GM21529 (cell line): ENCODE results near the gene WDR46.

Source experiments
- ATAC-seq: cut with Tn5 transposase; IDR thresholded peaks from one replicate; pipeline ENCODE4 v1.9.1; 2021; ENCODE audit not compliant: unreplicated experiment

Gene WDR46

DNA sequence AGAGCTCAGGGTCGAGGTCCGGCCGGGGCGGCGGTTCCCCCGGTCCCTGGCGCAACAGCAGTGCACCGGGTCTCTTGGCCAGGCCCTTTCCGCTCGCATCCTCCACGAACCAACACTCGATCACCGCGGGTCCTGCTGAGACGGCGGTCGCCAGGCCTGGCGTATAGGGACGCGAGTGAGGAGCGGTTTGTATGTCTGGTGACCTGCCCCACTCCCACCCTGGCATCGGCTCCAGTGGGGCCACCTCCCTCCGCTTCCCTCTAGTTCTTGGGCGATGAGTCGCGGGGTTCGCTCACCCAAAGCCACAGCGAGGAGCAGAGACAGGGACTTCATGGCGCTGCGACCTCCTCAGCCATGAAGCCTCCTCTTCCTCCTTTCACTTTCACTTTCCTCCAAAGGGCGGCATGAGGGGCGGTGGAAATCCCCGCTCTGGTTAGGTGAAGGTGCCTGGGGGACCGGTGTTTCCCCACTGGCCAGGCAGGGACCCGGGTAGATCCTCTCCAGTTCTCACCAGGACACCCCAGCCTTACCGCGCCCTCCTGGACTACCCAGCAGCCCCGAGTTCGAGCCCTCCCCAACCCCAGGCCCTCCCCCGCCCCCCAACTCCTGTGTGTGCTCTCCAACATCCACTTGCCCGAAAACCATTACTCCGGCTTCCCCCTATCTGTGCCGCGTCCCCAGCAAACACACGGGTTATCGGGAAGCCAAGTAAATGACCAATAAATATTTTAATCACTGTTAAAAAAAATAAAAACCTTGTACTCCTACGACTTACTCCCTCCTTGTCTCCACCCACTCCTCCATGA, 24.9 kb upstream of the WDR46 start, which contains the start of gene TAPBP:
Gene TAPBP, minus strand, starts transcription at position 370 of the 806 bp plus-strand sequence. Its CDS starts 37 bp downstream, at position 333.
- ATAC-seq: peak; percentile 38

- no peak for ATAC-seq
These were observed 24.2 kb upstream of the WDR46 start for GRCh38 chr6:33313105-33313708.

GRCh38 chr6:33312361-33313104, 23.5 kb upstream of the WDR46 start:
- ATAC-seq: no peak

DNA sequence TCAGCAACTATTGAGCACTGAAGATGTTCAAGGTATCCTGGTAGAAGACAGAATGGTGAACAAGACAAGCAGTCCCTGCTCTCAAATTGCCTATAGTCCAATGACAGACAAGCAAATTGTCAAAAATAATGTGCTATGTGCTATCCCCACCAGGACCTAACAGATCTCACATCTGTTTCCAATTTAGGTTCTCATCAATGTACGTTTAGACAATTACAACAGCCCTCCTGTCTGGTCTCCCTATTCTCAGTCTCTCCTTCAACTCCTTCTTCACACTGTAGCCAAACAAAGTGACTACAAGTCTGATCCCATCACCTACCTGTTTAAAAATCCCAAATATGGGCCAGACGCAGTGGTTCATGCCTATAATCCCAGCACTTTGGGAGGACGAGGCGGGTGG, 17.3 kb upstream of the WDR46 start:
- no peak for ATAC-seq

- no peak for ATAC-seq
These were observed 16.0 kb upstream of the WDR46 start for GRCh38 chr6:33305052-33305451.

DNA sequence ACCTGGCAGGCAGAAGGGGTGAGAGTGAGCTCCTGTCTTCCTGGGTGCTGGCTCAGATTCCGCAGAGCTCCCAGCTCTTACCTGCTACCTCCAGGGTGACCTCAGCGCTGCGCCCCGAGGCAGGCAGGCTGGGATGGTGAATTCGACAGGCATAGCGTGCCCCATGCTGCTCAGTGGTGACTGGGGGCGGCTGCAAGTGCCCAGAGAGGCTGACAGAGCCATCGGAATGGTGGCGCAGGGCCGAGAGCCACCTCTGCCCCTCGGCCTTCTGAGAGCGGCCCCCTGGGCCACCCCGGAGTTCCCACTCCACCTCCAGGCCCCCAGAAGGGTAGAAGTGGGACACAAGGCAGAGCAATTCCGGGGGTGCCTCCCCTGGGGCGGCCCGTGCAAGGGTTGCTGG, 15.2 kb upstream of the WDR46 start:
- no peak for ATAC-seq

- ATAC-seq: no peak
These were observed 12.8 kb upstream of the WDR46 start for GRCh38 chr6:33301877-33302276.

- peak; percentile 74 for ATAC-seq
These were observed 10.4 kb upstream of the WDR46 start for GRCh38 chr6:33299237-33299944.

GRCh38 chr6:33298773-33299236, 9.8 kb upstream of the WDR46 start, which contains the start of gene RGL2:
Gene RGL2, minus strand, starts transcription at chr6:33298942. Its CDS starts 332 bp downstream, at chr6:33298610.
- peak; percentile 37 for ATAC-seq

DNA sequence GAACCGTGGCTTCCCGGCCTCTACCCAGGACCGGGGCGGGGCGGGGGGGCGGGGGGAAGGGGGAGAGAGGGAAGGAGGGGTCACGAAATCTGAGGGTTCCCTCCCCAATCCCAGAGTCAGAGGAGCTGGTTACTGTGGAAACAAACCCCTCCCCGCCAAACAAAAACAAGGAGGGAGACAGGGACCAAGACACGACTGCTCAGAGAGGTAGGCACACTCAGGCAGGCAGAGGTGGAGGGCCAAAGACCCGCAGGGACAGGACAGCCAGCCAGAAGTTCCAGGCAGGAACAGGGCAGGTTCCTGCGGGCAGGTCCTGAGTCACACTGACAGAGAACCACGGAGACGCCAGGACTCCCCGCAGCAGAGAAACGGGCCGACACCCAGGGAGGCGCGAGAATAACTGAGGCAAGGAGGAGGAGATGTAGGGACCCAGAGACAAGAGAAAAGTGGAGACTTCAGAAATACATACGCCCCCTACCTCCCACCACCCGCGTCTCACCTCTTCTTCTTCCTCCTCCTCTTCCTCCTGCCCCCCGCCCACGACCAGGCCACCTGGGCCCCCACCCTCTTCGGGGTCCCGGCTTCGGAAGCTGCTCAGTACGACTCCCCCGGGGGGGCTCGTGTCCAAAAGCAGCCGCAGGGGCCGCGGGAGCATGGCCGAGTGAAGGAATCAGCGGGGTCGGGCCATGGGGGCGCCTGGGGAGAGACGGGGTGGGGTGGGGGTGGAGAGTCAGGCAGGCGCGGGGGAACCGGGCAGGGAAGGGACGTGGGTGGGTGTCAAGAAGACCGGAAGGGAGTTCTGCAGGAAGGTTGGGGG, 9.1 kb upstream of the WDR46 start:
- ATAC-seq: no peak

GRCh38 chr6:33297406-33297955, 8.4 kb upstream of the WDR46 start:
- ATAC-seq: no peak

GRCh38 chr6:33296797-33297405, 7.9 kb upstream of the WDR46 start:
- no peak for ATAC-seq

DNA sequence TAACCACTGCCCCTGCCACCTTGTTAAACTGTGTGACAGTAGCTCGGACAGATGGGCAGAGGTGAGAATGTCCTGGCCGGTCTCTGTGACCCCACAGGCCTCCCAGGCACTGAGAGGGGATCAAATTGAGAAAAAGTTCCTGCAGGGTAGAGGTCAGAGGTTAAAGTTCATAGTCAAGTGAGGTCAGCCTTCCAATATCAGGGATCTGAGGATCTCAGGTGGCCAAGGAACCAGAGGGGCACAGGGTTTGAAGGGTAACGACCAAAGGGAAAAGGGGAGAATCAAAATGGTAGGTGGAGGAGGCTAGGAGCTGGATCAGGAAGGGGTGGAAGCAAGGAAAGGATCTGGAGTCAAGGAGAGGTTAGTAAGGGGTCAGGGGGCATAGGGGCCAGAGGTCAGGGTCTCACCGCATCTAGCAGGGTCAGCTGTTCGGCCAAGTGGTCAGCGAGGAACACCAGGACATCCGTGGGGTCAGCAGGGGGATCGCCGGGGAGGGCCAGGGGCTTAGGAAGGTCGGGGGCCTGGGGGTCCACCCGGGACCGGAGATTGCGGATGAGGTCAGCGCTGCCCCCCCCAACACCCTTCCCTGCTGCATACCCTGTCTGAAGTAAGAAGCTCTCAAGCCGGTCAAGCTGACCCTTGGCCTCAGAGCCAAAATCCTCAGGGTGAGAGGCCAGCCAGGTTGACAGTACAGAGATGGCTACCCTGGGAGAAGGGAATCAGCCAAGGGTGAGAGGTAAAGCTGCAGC, 6.8 kb upstream of the WDR46 start:
- ATAC-seq: no peak

DNA sequence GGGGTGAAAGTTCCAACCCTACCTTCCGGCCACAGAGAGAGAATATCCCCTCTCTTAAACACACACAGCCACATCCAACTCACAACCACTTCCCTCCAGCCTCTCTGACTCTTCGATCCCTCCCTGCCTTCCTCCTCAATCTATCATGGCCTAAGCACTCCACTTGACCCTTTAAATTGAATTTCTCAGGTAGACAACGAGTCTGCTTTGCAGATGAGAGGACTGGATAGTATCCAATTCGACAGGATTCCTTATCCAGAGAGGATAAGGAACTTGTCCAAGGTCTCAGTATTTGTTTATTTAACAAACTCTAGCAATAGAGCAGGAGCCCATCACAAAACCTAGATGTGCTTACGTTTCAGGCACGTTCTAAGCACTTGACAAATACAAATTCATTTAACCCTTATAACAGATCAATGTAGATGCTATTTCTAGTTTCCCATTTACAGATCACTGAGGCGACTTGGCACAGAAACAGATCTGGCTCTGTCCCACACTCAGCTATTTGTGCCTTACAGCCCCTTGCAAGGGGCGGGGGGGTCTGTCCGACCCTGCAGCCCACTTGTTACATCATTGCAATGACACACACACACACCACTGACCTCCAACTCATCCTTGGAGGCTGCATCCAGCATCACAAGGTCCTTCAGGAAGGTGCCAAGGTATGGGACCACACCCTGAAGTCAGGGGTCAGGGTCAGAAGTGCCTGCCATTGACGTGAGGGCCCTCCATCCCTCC, 5.2 kb upstream of the WDR46 start:
- ATAC-seq: no peak

GRCh38 chr6:33292996-33293682, 4.1 kb upstream of the WDR46 start:
- no peak for ATAC-seq

DNA sequence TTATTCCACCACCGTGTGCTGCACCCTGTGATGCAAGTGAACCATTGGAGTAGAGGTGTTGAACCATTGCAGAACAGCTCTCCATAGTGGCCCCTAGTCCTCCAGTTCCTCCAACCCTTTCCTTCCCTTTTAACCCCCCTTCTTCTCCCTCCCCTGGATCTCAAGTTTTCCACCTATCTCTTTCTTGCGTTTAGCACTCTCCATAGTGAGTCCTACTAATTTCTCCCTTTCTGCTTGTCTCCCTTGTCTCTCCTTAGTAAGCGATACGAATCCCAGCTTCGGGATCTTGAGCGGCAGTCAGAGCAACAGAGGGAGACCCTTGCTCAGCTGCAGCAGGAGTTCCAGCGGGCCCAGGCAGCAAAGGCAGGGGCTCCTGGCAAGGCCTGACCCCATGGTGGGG, 1.4 kb upstream of the WDR46 start:
- ATAC-seq: no peak

DNA sequence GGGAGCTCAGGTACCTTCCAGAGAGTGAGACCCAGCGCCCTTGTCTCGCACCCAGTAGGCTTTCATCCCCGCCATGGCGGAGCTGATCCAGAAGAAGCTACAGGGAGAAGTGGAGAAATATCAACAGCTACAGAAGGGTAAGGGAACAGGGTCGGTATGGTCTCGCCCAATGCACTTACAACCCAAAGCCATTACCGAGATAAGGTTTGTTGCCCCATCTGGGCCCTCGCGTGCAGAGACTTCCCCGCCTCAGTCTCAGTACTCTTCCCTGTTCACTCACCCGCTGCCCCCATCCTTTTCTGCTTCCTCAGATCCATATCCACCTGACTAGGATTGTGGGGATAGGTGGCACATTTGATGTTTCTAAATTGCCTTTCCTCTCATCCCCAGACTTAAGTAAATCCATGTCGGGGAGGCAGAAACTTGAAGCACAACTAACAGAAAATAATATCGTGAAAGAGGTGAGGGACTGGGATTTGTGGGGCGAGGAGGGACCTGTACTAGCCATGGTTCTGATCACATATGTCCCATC, 811 bp upstream of the WDR46 start:
- peak; percentile 11 for ATAC-seq
